K562 (cell line): ENCODE measurements around the gene FBLN2. TPM values are rescaled to one million over a fixed set of nuclear protein-coding genes. Genes with fewer than 3 reads are reported as not detected.

Experiments used
- ATAC-seq: fragments of 200-7000 bp; cut with Tn5 transposase; 3 replicates; pipeline ENCODE4 v1.9.1; 2020; ENCODE audit warnings: moderate library complexity
- BruUV-seq: library from RNA; stranded (reverse); fragments of 400-500 nt; replicated peaks from 2 replicates; lab custom pipeline; 2021; lab: Mats Ljungman, UMichigan
- CTCF ChIA-PET: fragments of 300-600 bp; formaldehyde crosslinking; extraction: SDS; loops from one replicate; lab custom pipeline; 2021; ENCODE audit warnings: low intra/inter-chr PET ratio; lab: Yijun Ruan, JAX
- POLR2A ChIA-PET: fragments of 300-600, 350-650 bp; sonication (Branson Sonifier 250); formaldehyde crosslinking; extraction: SDS; loops from one replicate; lab custom pipeline; 2021; ENCODE audit warnings: antibody characterized with exemption, inconsistent platforms; lab: Yijun Ruan, JAX
- DNase-seq, 4 experiments: peaks; one replicate each; pipeline versions ENCODE4 v3.0.0 to v3.0.0-alpha.2; 2011 to 2018; ENCODE audit warnings: low spot score in 3 of 4, mixed read lengths in 3 of 4; ENCODE audit errors: extremely low read depth in 1 of 4
- FAIRE-seq: peaks from 2 replicates; lab custom pipeline; 2011; peaks lifted over from hg19 to GRCh38; lab: Jason Lieb, UNC
- H2AFZ ChIP-seq: 2 replicates; pipeline ENCODE4 v1.6.0; 2011; ENCODE audit warnings: low read depth, low read length, control low read depth, inconsistent platforms
- H3K27ac ChIP-seq: fragments of 200-600 bp; 3 replicates; pipeline ENCODE4 v1.8.0; 2011; ENCODE audit warnings: low read depth, mild to moderate bottlenecking, control low read depth, inconsistent platforms, low read length, moderate library complexity, mixed read lengths; ENCODE audit errors: extremely low read depth
- H3K27me3 ChIP-seq, 2 experiments: fragments of 300-600 bp in 1 of 2; 2 replicates in 1 of 2; 3 replicates in 1 of 2; pipeline versions ENCODE4 v1.6.0 to v1.8.0; 2011; ENCODE audit warnings: inconsistent platforms in 2 of 2, low read length in 2 of 2, mild to moderate bottlenecking in 1 of 2, mixed read lengths in 1 of 2, moderate library complexity in 1 of 2; ENCODE audit not compliant: control insufficient read depth in 2 of 2, insufficient read depth in 2 of 2
- H3K36me3 ChIP-seq: fragments of 300-600 bp; 3 replicates; pipeline ENCODE4 v1.8.0; 2011; ENCODE audit warnings: mild to moderate bottlenecking, low read length, inconsistent platforms; ENCODE audit not compliant: control insufficient read depth, insufficient read depth
- H3K4me1 ChIP-seq, 2 experiments: fragments of 200-600 bp in 1 of 2; replicated peaks in 1 of 2; 2 replicates in 1 of 2; 3 replicates in 1 of 2; pipeline versions ENCODE4 v1.5.1 to v1.8.0; 2011; ENCODE audit warnings: inconsistent platforms in 2 of 2, low read length in 2 of 2, mild to moderate bottlenecking in 1 of 2, mixed read lengths in 1 of 2, moderate library complexity in 1 of 2; ENCODE audit not compliant: control insufficient read depth in 2 of 2, insufficient read depth in 2 of 2
- H3K4me2 ChIP-seq: 2 replicates; pipeline ENCODE4 v1.6.1; 2011; ENCODE audit warnings: low read length, control low read depth, inconsistent platforms, mixed read lengths; ENCODE audit not compliant: insufficient read depth
- H3K4me3 ChIP-seq: fragments of 200-600 bp; sonication (generic), shearing (Covaris generic); 2 replicates; pipeline ENCODE4 v1.5.1; 2016; ENCODE audit warnings: control low read depth, inconsistent platforms
- H3K79me2 ChIP-seq: fragments of 200-600 bp; 3 replicates; pipeline ENCODE4 v1.8.0; 2011; ENCODE audit warnings: low read length, inconsistent platforms; ENCODE audit not compliant: control insufficient read depth, insufficient read depth
- H3K9ac ChIP-seq, 2 experiments: 2 replicates each; pipeline versions ENCODE4 v1.6.0 to v1.6.1; 2011; ENCODE audit warnings: low read depth in 2 of 2, low read length in 2 of 2, control low read depth in 1 of 2, inconsistent platforms in 1 of 2, mild to moderate bottlenecking in 1 of 2, mixed read lengths in 1 of 2; ENCODE audit not compliant: insufficient read depth in 1 of 2
- H3K9me1 ChIP-seq: one replicate; pipeline ENCODE4 v1.6.0; 2011; ENCODE audit warnings: inconsistent platforms, mild to moderate bottlenecking, low read length, moderate library complexity; ENCODE audit not compliant: control insufficient read depth, insufficient read depth
- H3K9me3 ChIP-seq: replicated peaks from 2 replicates; pipeline ENCODE4 v1.5.1; 2011; ENCODE audit warnings: low read depth, low read length, inconsistent platforms; ENCODE audit not compliant: control insufficient read depth, insufficient read depth
- H4K20me1 ChIP-seq: replicated peaks from 2 replicates; pipeline ENCODE4 v1.6.1; 2011; ENCODE audit warnings: low read length, inconsistent platforms, mixed read lengths; ENCODE audit not compliant: control insufficient read depth, insufficient read depth
- BCOR ChIP-seq: fragments of 450-650 bp; IDR thresholded peaks from 2 replicates; pipeline ENCODE4 v1.6.1; 2016
- ILK ChIP-seq: fragments of 450-650 bp; IDR thresholded peaks from 2 replicates; pipeline ENCODE4 v1.6.1; 2016; ENCODE audit warnings: missing genetic modification characterization, low read depth, mild to moderate bottlenecking, missing compliant biosample characterization, moderate library complexity, borderline replicate concordance
- MYNN ChIP-seq, 2 experiments: sonication (generic); formaldehyde crosslinking in 1 of 2; IDR thresholded peaks; 2 replicates each; pipeline versions ENCODE4 v1.5.0 to v1.6.1; 2016 to 2020; ENCODE audit warnings: antibody characterized with exemption in 1 of 2, missing genetic modification reagents in 1 of 2
- NFIC ChIP-seq: fragments of 450-650 bp; IDR thresholded peaks from 2 replicates; pipeline ENCODE4 v1.6.1; 2017; ENCODE audit warnings: mild to moderate bottlenecking, inconsistent platforms
- SAFB2 ChIP-seq: fragments of 200-400 bp; formaldehyde crosslinking; IDR thresholded peaks from 2 replicates; pipeline ENCODE4 v1.6.1; 2018; ENCODE audit warnings: borderline replicate concordance, low read length, low read depth, moderate library complexity; ENCODE audit not compliant: severe bottlenecking
- SAP30 ChIP-seq: fragments of 200-600 bp; sonication (generic); IDR thresholded peaks from 2 replicates; pipeline ENCODE4 v1.6.1; 2012; ENCODE audit warnings: borderline replicate concordance, low read depth, mild to moderate bottlenecking, moderate library complexity, low read length, control low read depth, inconsistent platforms; ENCODE audit not compliant: insufficient read depth, poor library complexity, severe bottlenecking
- ZKSCAN8 ChIP-seq: fragments of 200-800 bp; sonication (Bioruptor generic); IDR thresholded peaks from 2 replicates; pipeline ENCODE4 v1.6.1; 2016; ENCODE audit warnings: missing genetic modification characterization, missing compliant biosample characterization
- ZNF57 ChIP-seq: fragments of 450-650 bp; formaldehyde crosslinking; IDR thresholded peaks from 2 replicates; pipeline ENCODE4 v1.4.0; 2020; ENCODE audit warnings: mild to moderate bottlenecking, moderate library complexity
- WGBS: fragments of 100-300 bp; shearing (Covaris generic); methylation state at CpG from one replicate; pipeline ENCODE4 v1.1.6; 2016; ENCODE audit warnings: low coverage, mixed read lengths; ENCODE audit not compliant: insufficient coverage; ENCODE audit errors: missing lambda C conversion rate; 5-methylcytosine and 5-hydroxymethylcytosine counted together
- in situ Hi-C: fragments of 300-500 bp; cut with MboI; formaldehyde crosslinking; loops from 4 replicates; pipeline ENCODE4 v1.15.0; 2018; ENCODE audit warnings: inconsistent platforms, mixed read lengths
- intact Hi-C: fragments of 100-400 bp; cut with micrococcal nuclease; formaldehyde crosslinking; loops from 2 replicates; pipeline ENCODE4 v1.14.2; 2022
- polyA plus RNA-seq, 8 experiments: library from polyadenylated mRNA; depleted of rRNA in 4 of 8; stranded (reverse) in 5 of 8; unstranded in 3 of 8; fragments of >200 nt; fragmentation: Nextera tagmentation in 2 of 8; fragmentation: Illumina TruSeq in 1 of 8; extraction: Ambion mirVana in 2 of 8; extraction: Trizol in 1 of 8; gene quantifications; 2 replicates each; pipeline versions ENCODE4 v1.2.1 to v1.2.3, GENCODE V29; 2011 to 2014; ENCODE audit warnings: inconsistent platforms in 1 of 8, missing spikeins in 1 of 8
- total RNA-seq, 7 experiments: library from RNA; depleted of rRNA in 6 of 7; stranded (reverse); fragments of >200 nt in 6 of 7; fragmentation: Illumina TruSeq in 2 of 7; extraction: Trizol in 2 of 7; gene quantifications; 2 replicates each; pipeline versions ENCODE4 v1.2.1 to v1.2.3, GENCODE V29; 2011 to 2021; ENCODE audit warnings: low replicate concordance in 1 of 7
- TF ChIP-seq, protein P1 (sequence below), 2 experiments: fragments of 150-350 bp in 1 of 2; IDR thresholded peaks; 2 replicates each; pipeline ENCODE4 v1.6.1; 2012 to 2016; ENCODE audit warnings: low read depth in 2 of 2, low read length in 2 of 2, mild to moderate bottlenecking in 1 of 2, moderate library complexity in 1 of 2

The FBLN2 gene
- total and polyA plus RNA-seq, 9 of the 15 experiments (the other 6 are each of a cell fraction or from before 2014, with no cell fraction given) = 0.03 to 0.10 (median 0.04) TPM; not detected in 6

DNA sequence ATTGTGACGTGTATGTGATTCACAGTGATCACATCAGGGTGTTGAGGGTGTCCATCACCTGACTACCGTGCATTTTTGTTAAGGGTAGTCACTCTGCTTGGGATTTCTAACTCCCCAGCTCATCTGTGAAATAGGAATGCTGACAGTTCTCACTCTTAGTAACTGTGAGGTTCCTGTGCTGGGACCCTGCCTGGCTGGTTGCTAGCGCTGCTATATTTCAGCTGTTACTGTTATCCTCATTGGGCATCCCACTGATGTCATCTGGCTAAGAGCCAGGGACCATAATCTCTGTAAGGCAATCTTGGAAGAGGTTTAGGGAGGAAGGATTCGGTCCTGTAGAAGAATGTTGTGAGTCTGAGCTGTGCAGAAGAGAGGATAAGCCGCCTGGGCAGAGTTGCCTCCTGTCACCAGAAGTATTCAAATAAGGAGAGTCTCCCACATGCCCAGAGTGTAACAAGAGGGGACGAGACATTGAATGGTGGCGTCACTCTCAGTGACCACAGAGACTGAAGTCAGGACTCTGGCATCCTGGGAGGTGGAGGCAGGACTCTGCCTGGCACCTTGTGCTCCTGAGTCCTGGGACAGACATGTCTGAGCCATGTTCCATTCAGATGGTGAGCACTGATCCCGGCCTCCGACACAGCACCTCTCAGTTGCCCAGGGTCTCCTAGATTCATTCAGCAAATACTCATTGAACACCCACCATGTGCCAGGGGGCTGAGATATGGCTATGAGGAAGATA, 52.2 kb downstream of the FBLN2 start:
- Histone ChIP-seq H3K36me3 (no peaks in the 10 kb centered on the region), H3K4me1 (no peaks in the 10 kb centered on the region), H3K9ac (no peak overlapping the region), H3K4me3 (no peak overlapping the region), H3K4me2 (no peak overlapping the region), H3K9me3 (no peaks in the 10 kb centered on the region), H3K79me2 (no peaks in the 10 kb centered on the region), H3K9me1 (no peaks in the 10 kb centered on the region), H3K27me3 (peaks cover 22 to 56% of the 10 kb centered on the region in 2 experiments), H3K27ac (no peak overlapping the region), H4K20me1 (peaks cover 14% of the 10 kb centered on the region), H2AFZ (no peak overlapping the region)
- ChIA-PET POLR2A (interaction anchor here (0.6 to 1.3 kb wide), 4 partner anchors 9 to 1930 kb away, joined by 3 to 4 read pairs (median 3); no protein-coding TSS in a partner anchor), CTCF (no interaction called here)
- in situ Hi-C loops (no loop called here), intact Hi-C loops (no loop called here)
- WGBS = 0% methylated on average over 9 of the region's 9 CpGs
- FAIRE-seq (no peak), ATAC-seq (no peak; the same call in 2 of the 3 replicates), DNase-seq (no peak)
- BruUV-seq = no TSS peak
- TF ChIP-seq ILK (tag) (no peak), NFIC (peak; percentile 56; the same call in 1 of the 2 replicates)

DNA sequence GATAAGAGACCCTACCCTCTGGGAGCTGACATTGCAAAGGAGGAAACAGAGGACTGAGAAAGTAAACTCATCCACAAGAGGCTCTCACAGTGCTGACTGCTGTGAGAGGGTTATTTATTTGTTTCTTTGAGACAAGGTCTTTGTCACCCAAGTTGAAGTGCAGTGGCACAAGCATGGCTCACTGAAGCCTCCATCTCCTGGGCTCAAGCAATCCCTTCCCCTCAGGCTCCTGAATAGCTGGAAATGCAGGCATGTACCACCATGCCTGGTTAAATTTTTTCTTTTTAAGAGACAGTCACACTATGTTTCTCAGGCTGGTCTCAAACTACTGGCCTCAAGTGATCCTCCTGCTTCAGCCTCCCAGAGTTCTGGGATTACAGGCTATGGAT, 52.8 kb downstream of the FBLN2 start:
- no peak for DNase-seq
- Histone ChIP-seq H3K27me3 (peaks cover 22 to 56% of the 10 kb centered on the region in 2 experiments), H3K4me2 (no peak overlapping the region), H3K9me3 (no peaks in the 10 kb centered on the region), H3K79me2 (no peaks in the 10 kb centered on the region), H3K9me1 (no peaks in the 10 kb centered on the region), H3K36me3 (no peaks in the 10 kb centered on the region), H3K27ac (no peak overlapping the region), H3K4me1 (no peaks in the 10 kb centered on the region), H3K9ac (no peak overlapping the region), H2AFZ (no peak overlapping the region), H3K4me3 (no peak overlapping the region), H4K20me1 (peaks cover 14% of the 10 kb centered on the region)
- CTCF ChIA-PET = no interaction called here
- POLR2A ChIA-PET = interaction anchor here (1.1 to 1.3 kb wide), 2 partner anchors 9 to 11 kb away, joined by 3 read pairs; no protein-coding TSS in a partner anchor
- intact Hi-C loops (no loop called here), in situ Hi-C loops (no loop called here)
- no peak for FAIRE-seq
- no TSS peak for BruUV-seq
- ATAC-seq = no peak
- TF ChIP-seq, protein P1, sequence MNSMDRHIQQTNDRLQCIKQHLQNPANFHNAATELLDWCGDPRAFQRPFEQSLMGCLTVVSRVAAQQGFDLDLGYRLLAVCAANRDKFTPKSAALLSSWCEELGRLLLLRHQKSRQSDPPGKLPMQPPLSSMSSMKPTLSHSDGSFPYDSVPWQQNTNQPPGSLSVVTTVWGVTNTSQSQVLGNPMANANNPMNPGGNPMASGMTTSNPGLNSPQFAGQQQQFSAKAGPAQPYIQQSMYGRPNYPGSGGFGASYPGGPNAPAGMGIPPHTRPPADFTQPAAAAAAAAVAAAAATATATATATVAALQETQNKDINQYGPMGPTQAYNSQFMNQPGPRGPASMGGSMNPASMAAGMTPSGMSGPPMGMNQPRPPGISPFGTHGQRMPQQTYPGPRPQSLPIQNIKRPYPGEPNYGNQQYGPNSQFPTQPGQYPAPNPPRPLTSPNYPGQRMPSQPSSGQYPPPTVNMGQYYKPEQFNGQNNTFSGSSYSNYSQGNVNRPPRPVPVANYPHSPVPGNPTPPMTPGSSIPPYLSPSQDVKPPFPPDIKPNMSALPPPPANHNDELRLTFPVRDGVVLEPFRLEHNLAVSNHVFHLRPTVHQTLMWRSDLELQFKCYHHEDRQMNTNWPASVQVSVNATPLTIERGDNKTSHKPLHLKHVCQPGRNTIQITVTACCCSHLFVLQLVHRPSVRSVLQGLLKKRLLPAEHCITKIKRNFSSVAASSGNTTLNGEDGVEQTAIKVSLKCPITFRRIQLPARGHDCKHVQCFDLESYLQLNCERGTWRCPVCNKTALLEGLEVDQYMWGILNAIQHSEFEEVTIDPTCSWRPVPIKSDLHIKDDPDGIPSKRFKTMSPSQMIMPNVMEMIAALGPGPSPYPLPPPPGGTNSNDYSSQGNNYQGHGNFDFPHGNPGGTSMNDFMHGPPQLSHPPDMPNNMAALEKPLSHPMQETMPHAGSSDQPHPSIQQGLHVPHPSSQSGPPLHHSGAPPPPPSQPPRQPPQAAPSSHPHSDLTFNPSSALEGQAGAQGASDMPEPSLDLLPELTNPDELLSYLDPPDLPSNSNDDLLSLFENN (IDR thresholded peaks at IDR 0.05; ENCODE audit: low read depth in 2 of 2, low read length in 2 of 2) = no peak
- no peak for TF ChIP-seq MYNN (IDR thresholded peaks at IDR 0.05)
- TF ChIP-seq MYNN (CRISPR knock-in tag; IDR thresholded peaks at IDR 0.05) = no peak
- no peak for TF ChIP-seq ZNF57 (CRISPR knock-in tag)
- TF ChIP-seq BCOR = no peak
- no peak for TF ChIP-seq SAP30
- TF ChIP-seq ZKSCAN8 (CRISPR knock-in tag) = no peak
- TF ChIP-seq SAFB2 = no peak
